Activated T-cell treated with anti-CD3 and anti-CD28 coated beads, Interleukin-2, amount 50 U/mL, for 72 hours (primary cell): ENCODE measurements around the gene GSE1. TPM values are rescaled to one million over a fixed set of nuclear protein-coding genes. Genes with fewer than 3 reads are reported as not detected.

Source experiments
- ATAC-seq, 2 donors: fragments of 150-1000 bp; cut with Tn5 transposase; replicated peaks in 1 of 2; 2 replicates each; pipeline ENCODE4 v1.10.0; 2021; ENCODE audit warnings: moderate library complexity in 2 of 2, mild to moderate bottlenecking in 1 of 2
- DNase-seq, 2 donors: peaks; one replicate each; pipeline ENCODE4 v3.0.0; 2021 to 2022; ENCODE audit warnings: mixed read lengths in 1 of 2
- H3K27ac Mint-ChIP-seq: one replicate; pipeline ENCODE4 v1.8.0; 2022; ENCODE audit warnings: mild to moderate bottlenecking, moderate library complexity, mixed read lengths
- H3K27me3 Mint-ChIP-seq: one replicate; pipeline ENCODE4 v1.8.0; 2022; ENCODE audit warnings: low read depth, mixed read lengths
- H3K36me3 Mint-ChIP-seq, 2 donors: one replicate each; pipeline ENCODE4 v1.8.0; 2022; ENCODE audit warnings: mixed read lengths in 2 of 2, mild to moderate bottlenecking in 1 of 2; ENCODE audit not compliant: insufficient read depth in 2 of 2
- H3K4me1 Mint-ChIP-seq: one replicate; pipeline ENCODE4 v1.8.0; 2022; ENCODE audit warnings: low read depth, mixed read lengths
- H3K4me3 Mint-ChIP-seq, 2 donors: one replicate each; pipeline ENCODE4 v1.8.0; 2022; ENCODE audit warnings: mild to moderate bottlenecking in 2 of 2, mixed read lengths in 2 of 2, moderate library complexity in 2 of 2
- H3K9me3 Mint-ChIP-seq, 2 donors: one replicate each; pipeline ENCODE4 v1.8.0; 2022; ENCODE audit warnings: mixed read lengths in 2 of 2
- total RNA-seq, 2 donors: library from RNA; stranded (reverse); gene quantifications; one replicate each; pipeline ENCODE4 v1.2.3, GENCODE V29; 2022

The GSE1 gene
- total RNA-seq, 2 donors from 2014 or later: 26.7 to 30.9 TPM

DNA sequence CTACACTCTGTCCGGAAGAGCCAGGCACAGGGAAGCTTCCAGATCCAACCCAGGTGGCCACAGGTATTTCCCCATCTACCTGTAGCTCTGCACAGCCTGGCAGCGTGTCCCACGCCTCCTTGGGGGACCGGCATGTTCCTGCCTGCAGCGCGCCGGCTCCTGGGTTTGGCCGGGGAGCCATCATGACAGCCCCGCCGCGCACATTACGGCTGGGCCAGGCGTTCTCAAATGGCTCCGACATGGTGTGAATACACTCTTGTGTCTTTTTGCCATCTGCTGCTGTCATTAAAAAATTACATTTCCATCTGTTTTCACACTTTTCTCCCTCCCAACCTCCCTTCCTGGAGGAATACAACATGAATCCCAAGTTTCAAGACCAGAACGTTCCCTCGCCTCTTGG is 83.7 kb downstream of the GSE1 start:
- Mint-ChIP-seq H3K9me3 (no peaks in the 10 kb centered on the region), H3K4me1 (no peaks in the 10 kb centered on the region), H3K36me3 (no peaks in the 10 kb centered on the region)

DNA sequence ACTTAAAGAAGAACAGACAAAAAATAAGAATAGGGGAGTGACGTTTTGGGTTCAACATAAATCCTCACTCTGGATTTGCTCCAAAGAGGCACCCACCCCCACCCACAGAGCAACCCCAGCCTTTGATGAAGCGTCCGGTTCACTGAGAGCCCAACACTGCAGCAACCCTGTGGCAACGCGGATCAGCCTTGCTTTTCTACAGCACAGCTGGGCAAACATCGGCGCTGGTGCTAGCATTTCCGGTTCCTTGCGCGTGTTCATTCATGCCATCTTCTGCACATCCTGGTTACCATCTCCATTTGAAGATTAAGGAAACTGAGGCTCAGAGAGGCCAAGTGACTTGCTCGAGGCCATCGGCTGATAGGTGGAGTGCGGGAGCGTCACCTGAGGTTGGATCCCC is 84.3 kb downstream of the GSE1 start:
- Mint-ChIP-seq H3K4me3 (no peak overlapping the region), H3K27ac (no peak overlapping the region), H3K36me3 (no peaks in the 10 kb centered on the region), H3K4me1 (no peaks in the 10 kb centered on the region), H3K9me3 (peaks cover 0 to 1% of the 10 kb centered on the region in 2 donors), H3K27me3 (peaks cover 8% of the 10 kb centered on the region)
- ATAC-seq: no peak
- DNase-seq: no peak

More for the DNA sequence above, 83.7 kb downstream of the GSE1 start:
- no peak for ATAC-seq
- H3K27ac Mint-ChIP-seq: no peak overlapping the region
- H3K4me3 Mint-ChIP-seq: no peak overlapping the region
- peaks cover 8% of the 10 kb centered on the region for H3K27me3 Mint-ChIP-seq
- no peak for DNase-seq

DNA sequence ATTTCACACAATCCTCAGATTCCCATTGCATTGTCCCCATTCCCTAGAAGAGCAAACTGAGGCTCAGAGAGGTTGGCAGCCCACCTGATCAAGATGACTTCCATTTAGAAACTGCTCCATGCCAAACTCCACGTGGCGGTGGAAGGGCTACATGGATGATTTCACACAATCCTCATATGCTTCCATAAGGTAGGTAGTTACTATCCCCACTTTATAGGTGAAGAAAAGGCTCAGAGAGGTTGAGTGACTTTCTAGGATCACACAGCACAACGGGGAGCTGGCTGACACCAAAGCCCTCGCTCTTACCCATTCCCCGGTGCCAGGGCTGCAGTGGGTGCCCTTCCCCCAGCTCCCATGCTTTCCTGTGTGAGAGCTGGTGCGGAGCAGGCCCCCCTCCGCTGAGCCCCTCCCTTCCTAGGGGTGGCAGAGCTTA is 85.4 kb downstream of the GSE1 start:
- ATAC-seq (no peak), DNase-seq (no peak)
- Mint-ChIP-seq H3K27ac (no peak overlapping the region), H3K27me3 (peaks cover 8% of the 10 kb centered on the region), H3K4me3 (no peak overlapping the region), H3K9me3 (peaks cover 0 to 1% of the 10 kb centered on the region in 2 donors), H3K36me3 (no peaks in the 10 kb centered on the region), H3K4me1 (no peaks in the 10 kb centered on the region)

DNA sequence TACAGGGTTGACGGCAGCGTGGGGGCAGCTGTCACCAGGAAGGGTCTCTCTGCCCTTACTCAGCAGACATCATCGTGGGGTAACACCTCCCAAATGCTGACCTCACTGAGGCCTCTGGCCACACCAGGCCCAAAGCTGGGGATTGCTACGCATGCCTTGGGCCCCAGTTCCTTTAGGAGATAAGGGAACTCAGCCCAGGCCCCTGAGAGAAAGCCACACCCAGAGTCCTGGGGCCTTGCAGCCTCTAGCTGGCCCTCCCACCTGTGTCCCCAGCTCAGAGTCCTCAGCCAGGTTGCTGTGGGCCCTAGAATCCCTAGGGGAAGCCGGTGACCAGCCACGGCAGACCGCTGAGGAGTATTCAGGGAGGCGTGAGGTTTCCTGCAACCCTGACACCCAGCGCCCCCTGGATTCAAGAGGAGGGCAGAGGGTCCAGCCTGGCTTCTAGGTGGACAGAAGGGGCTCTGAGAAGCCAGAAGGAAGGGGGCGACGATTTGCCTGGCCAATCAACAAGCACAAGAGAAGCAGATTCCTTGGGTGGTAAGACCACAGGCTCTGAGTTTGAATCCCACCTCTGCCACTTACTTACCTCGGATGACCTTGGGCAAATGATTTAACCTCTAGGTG is 85.9 kb downstream of the GSE1 start:
- Mint-ChIP-seq H3K4me1 (no peaks in the 10 kb centered on the region), H3K36me3 (no peaks in the 10 kb centered on the region), H3K27ac (no peak overlapping the region), H3K4me3 (no peak overlapping the region), H3K9me3 (peaks cover 0 to 1% of the 10 kb centered on the region in 2 donors), H3K27me3 (peaks cover 8% of the 10 kb centered on the region)
- DNase-seq (no peak), ATAC-seq (no peak)

DNA sequence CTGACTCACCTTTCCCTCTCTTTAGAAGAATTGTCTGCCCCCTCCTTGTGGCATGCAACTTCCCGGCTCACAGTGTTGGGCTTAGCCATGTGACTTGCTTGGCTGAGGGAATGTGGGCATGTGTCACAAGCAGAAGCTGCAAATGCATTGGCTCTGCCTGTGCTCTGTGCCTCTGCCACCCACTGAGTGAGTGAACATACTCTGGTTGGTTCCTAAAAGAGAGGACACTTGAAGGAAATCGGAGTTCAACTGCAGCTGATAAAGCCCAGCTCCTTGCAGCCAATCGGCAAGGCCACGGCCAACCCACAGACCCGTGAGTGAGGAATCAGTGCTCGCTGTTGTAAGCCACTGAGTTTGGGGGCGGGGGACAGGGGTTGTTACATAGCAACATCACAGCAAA is 86.5 kb downstream of the GSE1 start:
- H3K36me3 Mint-ChIP-seq: no peaks in the 10 kb centered on the region
- DNase-seq (no peak), ATAC-seq (no peak)
- no peaks in the 10 kb centered on the region for H3K4me1 Mint-ChIP-seq
- no peak overlapping the region for H3K4me3 Mint-ChIP-seq
- peaks cover 0 to 1% of the 10 kb centered on the region in 2 donors for H3K9me3 Mint-ChIP-seq
- H3K27me3 Mint-ChIP-seq: peaks cover 8% of the 10 kb centered on the region
- H3K27ac Mint-ChIP-seq: no peak overlapping the region

DNA sequence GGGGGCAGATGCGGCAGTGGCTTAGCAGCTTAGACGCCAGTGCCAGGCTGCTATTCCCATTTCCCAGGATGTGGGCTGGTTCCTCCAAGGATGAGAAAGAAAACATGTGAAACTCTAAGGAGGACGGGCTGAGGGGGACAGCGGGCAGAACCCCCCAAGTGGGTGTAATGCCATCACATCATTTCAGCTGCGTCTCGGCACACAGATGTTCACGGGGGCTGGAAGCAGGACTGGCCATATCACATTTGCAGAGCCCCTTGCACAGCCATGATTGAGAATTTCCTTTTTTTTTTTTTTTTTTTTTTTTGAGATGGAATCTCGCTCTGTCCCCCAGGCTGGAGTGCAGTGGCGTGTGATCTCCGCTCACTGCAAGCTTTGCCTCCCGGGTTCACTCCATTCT is 90.9 kb downstream of the GSE1 start:
- Mint-ChIP-seq H3K4me1 (no peaks in the 10 kb centered on the region), H3K9me3 (peaks cover 0 to 3% of the 10 kb centered on the region in 2 donors), H3K4me3 (no peak overlapping the region), H3K27me3 (no peaks in the 10 kb centered on the region), H3K27ac (no peak overlapping the region), H3K36me3 (no peaks in the 10 kb centered on the region)
- DNase-seq: no peak
- no peak for ATAC-seq

DNA sequence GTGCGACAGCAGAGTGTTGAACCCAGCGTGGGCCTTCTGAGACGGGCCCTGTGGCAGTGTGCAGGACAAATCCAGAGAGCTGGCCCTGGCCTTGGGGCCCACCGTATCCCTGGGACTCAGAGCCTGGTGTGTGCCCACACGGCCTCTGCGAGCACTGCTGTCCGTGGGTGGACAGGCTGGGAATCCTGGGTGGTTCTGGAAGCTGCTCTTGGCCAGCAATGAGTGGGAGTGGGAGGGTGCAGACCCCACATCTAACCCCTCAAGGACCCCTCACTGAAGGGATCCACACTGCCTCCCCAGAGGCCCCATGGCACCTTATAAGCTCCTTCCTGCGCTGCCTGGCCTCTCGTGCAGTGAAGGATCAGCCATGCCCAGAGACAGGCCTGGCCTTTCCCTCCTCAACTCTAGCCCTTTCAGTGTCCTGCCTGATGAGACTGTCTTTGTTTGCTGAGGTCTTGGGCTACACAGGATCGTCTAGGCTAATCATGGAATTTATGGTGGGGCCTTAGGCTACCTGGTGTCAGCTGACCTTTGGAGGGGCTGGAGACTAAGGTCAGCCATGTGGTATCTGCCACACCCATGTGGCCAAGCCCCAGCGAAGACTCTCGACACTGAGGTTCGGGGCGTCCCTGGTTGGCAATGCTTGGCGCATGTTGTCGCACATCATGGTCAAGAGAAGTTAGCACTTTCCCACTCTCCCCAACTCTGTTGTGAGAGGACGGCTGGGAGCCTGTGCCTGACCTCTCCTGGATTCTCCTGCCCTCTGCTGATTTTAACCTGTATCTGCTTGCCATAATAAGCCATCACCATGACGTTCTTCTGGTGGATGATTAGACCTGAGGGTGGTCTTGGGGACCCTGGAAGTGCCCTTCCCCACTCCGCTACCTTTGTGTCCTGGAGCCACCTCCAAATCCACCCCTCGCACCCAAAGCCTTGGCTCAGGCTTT is 92.1 kb downstream of the GSE1 start:
- Mint-ChIP-seq H3K4me3 (no peak overlapping the region), H3K36me3 (no peaks in the 10 kb centered on the region), H3K27ac (no peak overlapping the region), H3K9me3 (peaks cover 0 to 3% of the 10 kb centered on the region in 2 donors), H3K27me3 (no peaks in the 10 kb centered on the region), H3K4me1 (no peaks in the 10 kb centered on the region)
- no peak for ATAC-seq
- DNase-seq: no peak

DNA sequence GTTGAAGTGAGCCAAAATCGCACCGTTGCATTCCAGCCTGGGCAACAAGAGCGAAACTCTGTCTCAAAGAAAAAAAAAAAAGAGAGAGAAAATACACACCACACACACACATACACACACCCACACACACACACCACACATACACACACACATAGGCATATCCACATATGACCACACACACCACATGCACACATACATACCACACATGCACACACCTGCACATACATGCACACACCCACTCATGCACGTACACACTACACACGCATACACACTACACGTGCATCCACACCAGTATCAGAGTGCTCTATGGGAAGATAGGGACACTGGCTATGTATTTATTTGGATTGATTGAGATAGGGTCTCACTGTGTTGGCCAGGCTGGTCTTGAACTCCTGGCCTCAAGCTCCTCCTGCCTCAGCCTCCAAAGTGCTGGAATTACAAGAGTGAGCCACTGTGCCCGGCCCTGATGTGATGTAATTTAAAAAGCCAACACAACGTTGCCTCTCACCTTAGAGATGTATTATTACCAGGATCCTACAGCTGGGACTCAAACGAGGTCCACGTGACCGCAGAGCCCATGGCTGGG is 93.4 kb downstream of the GSE1 start:
- DNase-seq: no peak
- H3K4me3 Mint-ChIP-seq: no peak overlapping the region
- H3K4me1 Mint-ChIP-seq: no peaks in the 10 kb centered on the region
- no peak for ATAC-seq
- H3K9me3 Mint-ChIP-seq: peaks cover 0 to 3% of the 10 kb centered on the region in 2 donors
- H3K36me3 Mint-ChIP-seq: no peaks in the 10 kb centered on the region
- no peaks in the 10 kb centered on the region for H3K27me3 Mint-ChIP-seq
- no peak overlapping the region for H3K27ac Mint-ChIP-seq

DNA sequence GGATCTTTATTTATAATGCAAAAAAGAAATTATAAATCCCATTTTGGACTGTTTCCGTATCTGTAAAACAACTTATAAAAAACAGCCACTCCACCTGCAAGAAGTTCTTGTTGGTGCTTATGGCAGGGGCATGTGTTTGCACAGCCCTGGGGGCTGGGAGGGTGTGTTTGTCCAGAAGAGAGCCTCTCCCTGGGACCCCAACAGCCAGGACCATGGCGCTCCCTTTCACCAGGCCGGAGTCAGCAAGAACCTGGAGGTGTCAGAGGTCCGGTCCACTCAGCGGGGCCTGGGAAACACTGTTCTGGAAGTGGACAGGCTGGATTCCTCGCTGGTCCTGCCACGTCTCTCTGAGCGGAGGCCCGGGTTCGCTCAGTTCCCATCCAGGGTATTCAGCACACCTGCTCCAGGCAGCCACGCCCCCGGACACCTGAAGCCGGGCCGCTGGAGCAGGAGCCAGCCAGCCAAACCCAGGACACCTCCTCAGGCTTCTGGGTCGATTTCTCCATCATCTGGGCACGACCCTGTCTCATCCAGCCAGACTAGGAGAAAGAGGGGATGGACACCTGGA is 94.5 kb downstream of the GSE1 start:
- H3K4me1 Mint-ChIP-seq: no peaks in the 10 kb centered on the region
- no peak for DNase-seq
- no peak overlapping the region for H3K27ac Mint-ChIP-seq
- H3K9me3 Mint-ChIP-seq: peaks cover 1 to 4% of the 10 kb centered on the region in 2 donors
- no peaks in the 10 kb centered on the region for H3K27me3 Mint-ChIP-seq
- no peak overlapping the region for H3K4me3 Mint-ChIP-seq
- no peak for ATAC-seq
- peaks cover 0 to 4% of the 10 kb centered on the region in 2 donors for H3K36me3 Mint-ChIP-seq

DNA sequence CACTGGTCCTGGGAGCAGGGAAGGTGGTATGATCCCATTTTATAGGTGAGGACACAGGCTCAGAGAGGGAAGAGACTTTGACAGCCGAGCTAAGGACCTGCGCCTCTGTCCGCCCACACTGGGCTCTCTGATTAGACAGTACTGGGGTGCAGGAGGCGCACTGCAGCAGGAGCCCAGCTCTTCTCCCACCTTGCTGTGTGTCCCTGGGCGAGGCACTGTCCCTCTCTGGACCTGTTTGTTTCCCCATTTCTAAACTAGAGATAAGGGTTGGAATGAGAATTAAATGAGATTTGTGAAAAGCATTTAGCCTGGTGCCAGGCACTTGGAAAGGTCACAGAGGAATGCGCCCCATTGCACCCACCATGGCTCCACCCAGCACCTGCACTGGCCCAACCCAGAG is 95.2 kb downstream of the GSE1 start:
- no peak for ATAC-seq
- Mint-ChIP-seq H3K36me3 (peaks cover 0 to 4% of the 10 kb centered on the region in 2 donors), H3K4me1 (no peaks in the 10 kb centered on the region)

DNA sequence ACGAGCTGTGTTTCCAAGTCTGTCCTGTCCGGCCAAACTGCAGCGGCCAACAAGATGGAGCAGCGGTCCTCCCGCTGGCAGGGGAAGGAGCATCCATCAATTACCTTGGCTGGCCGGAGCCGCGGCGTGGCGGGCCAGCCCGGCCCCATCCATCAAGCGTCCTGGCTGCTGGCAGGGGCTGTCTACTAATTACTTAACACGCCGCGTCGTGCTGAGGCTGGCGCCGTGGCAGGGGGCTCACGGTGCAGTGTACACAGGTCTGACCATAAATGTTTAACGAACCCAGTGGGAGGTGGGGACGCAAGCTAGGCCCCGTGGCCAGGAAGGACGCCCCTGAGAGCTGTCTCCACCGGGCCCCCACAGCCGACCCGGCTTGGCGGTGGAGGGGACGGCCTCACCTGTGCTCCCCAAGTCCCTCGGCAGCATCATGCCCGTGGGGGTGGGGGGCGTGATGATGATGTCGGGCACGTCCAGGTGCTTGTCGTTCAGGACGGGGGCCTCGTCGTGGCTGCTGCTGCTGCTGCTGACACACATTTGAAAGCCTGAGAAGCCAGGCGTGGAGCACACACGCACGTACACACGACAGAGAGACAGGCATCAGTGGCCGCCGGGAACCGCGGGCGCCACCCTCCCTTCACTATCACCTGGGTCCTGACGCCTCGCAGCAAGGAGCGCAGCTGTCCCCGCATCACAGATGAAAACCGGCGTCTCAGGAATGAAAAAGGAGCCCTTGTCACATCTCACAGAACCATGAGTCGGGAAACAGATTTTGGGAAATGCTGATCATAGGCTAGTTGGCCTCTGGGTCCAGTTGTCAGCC is 96.9 kb downstream of the GSE1 start:
- Mint-ChIP-seq H3K4me3 (no peak overlapping the region), H3K27ac (no peak overlapping the region), H3K36me3 (peaks cover 0 to 4% of the 10 kb centered on the region in 2 donors), H3K4me1 (no peaks in the 10 kb centered on the region), H3K9me3 (peaks cover 1 to 4% of the 10 kb centered on the region in 2 donors), H3K27me3 (no peaks in the 10 kb centered on the region)
- no peak for ATAC-seq
- DNase-seq: no peak

More for the DNA sequence above, 95.2 kb downstream of the GSE1 start:
- H3K4me3 Mint-ChIP-seq: no peak overlapping the region
- H3K27ac Mint-ChIP-seq: no peak overlapping the region
- H3K9me3 Mint-ChIP-seq: peaks cover 1 to 4% of the 10 kb centered on the region in 2 donors
- DNase-seq: no peak
- H3K27me3 Mint-ChIP-seq: no peaks in the 10 kb centered on the region

DNA sequence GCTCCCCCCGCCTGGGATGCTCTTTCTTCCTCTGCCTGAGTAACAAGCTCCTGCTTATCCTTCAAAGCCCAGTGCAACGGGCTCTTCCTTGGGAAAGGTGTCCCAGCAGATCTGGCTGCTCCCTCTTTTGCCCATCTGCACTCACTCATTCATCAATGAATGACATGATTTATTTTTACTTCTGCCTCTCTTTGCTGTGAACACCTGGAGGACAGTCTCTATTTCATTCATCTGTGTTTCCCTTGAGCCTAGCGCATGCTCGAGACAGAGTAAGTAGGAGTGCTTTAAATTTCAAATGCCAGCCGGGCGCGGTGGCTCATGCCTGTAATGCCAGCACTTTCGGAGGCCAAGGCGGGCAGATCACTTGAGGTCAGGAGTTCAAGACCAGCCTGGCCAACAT is 97.6 kb downstream of the GSE1 start:
- Mint-ChIP-seq H3K27me3 (peaks cover 6% of the 10 kb centered on the region), H3K27ac (no peak overlapping the region), H3K9me3 (peaks cover 1 to 4% of the 10 kb centered on the region in 2 donors), H3K4me1 (no peaks in the 10 kb centered on the region), H3K36me3 (peaks cover 0 to 4% of the 10 kb centered on the region in 2 donors), H3K4me3 (no peak overlapping the region)
- ATAC-seq (no peak), DNase-seq (no peak)
